Measurements from ENCODE around the gene TJP1. TPM values are rescaled to one million over a fixed set of nuclear protein-coding genes. Genes with fewer than 3 reads are reported as not detected.

TJP1 gene
- total RNA-seq, 4 donors from 2014 or later: 100 to 115 (median 103) TPM

- Histone ChIP-seq H3K27me3 (no peaks in the 10 kb centered on the region), H3K4me1 (peaks cover 0 to 40% (median 0%) of the 10 kb centered on the region in 3 donors), H3K4me3 (no peak overlapping the region), H3K36me3 (peaks cover 0 to 30% of the 10 kb centered on the region in 2 donors), H3K27ac (no peak overlapping the region), H3K9me3 (no peaks in the 10 kb centered on the region)
- ATAC-seq: no peak
- WGBS, 2 donors (ENCODE audit: low coverage in 1 of 2): 54 to 76% methylated on average over 5 to 6 of the region's 6 CpGs
- TF ChIP-seq CTCF (IDR thresholded peaks at IDR 0.05) (no peak), POLR2AphosphoS5 (IDR thresholded peaks at IDR 0.05) (no peak)
Measured at GRCh38 chr15:29774900-29775299, 47.4 kb downstream of the TJP1 start.

DNA sequence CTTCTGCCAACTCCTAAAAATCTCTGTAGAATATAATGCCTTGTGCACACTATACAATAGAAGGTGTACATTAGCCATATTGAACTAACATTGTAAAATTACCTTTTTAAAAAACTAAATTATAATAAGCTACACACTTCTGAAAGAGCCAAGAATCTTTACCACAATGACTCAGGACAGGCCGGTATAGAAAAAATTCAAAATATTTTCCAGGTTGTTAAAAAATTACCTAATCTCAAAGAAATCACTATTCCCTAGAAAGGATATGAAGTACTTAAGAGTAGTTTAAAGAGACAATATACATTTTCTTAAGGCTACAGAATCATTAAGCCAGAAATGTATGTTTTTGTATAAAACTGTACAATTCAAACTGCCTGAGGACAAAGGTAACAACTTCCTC is 48.5 kb downstream of the TJP1 start:
- Histone ChIP-seq H3K27ac (no peak overlapping the region), H3K9me3 (no peaks in the 10 kb centered on the region), H3K4me1 (peaks cover 0 to 33% (median 0%) of the 10 kb centered on the region in 3 donors), H3K27me3 (no peaks in the 10 kb centered on the region), H3K36me3 (peaks cover 0 to 41% of the 10 kb centered on the region in 2 donors), H3K4me3 (no peak overlapping the region)
- TF ChIP-seq CTCF (IDR thresholded peaks at IDR 0.05): no peak
- TF ChIP-seq POLR2AphosphoS5 (IDR thresholded peaks at IDR 0.05): no peak
- no peak for TF ChIP-seq EP300 (IDR thresholded peaks at IDR 0.05)
- no peak for TF ChIP-seq POLR2A (IDR thresholded peaks at IDR 0.05)
- 91 to 94% methylated on average over 1 of the region's 1 CpG for WGBS, 2 donors (ENCODE audit: low coverage in 1 of 2)
- no peak for ATAC-seq

DNA sequence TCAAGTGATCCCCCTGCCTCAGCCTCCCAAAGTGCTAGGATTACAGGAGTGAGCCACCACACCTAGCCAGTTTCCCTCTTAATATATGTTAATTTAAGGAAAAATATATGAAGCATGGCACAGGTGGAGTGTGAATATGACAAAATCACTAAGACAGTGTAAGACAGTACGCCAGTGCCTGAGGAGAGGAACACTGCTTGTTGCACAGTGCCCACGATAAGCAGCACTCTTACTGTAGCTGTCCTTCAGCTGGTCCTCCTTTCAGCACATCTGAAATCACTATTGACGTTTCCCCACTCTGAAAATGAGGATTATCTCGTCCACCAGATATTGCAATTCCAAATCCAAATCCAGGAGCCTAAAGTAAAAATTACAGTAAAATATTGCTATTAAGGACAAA is 49.3 kb downstream of the TJP1 start:
- TF ChIP-seq CTCF (IDR thresholded peaks at IDR 0.05): no peak
- no peak for TF ChIP-seq POLR2AphosphoS5 (IDR thresholded peaks at IDR 0.05)
- TF ChIP-seq POLR2A (IDR thresholded peaks at IDR 0.05): no peak
- TF ChIP-seq EP300 (IDR thresholded peaks at IDR 0.05): no peak
- no peak for ATAC-seq
- Histone ChIP-seq H3K9me3 (no peaks in the 10 kb centered on the region), H3K27ac (no peak overlapping the region), H3K4me3 (no peak overlapping the region), H3K27me3 (no peaks in the 10 kb centered on the region), H3K36me3 (peaks cover 0 to 41% of the 10 kb centered on the region in 2 donors), H3K4me1 (peaks cover 0 to 32% (median 0%) of the 10 kb centered on the region in 3 donors)
- 92% methylated on average over 4 of the region's 4 CpGs for WGBS, 2 donors (ENCODE audit: low coverage in 1 of 2)

GRCh38 chr15:29770796-29771195 is 51.5 kb downstream of the TJP1 start:
- WGBS, 2 donors (ENCODE audit: low coverage in 1 of 2): 80 to 85% methylated on average over 2 of the region's 2 CpGs
- no peak overlapping the region for H3K27ac ChIP-seq
- peaks cover 0 to 35% (median 0%) of the 10 kb centered on the region in 3 donors for H3K4me1 ChIP-seq
- H3K4me3 ChIP-seq: no peak overlapping the region
- ATAC-seq: no peak
- H3K9me3 ChIP-seq: no peaks in the 10 kb centered on the region
- H3K36me3 ChIP-seq: peaks cover 0 to 47% of the 10 kb centered on the region in 2 donors
- no peak for TF ChIP-seq EP300 (IDR thresholded peaks at IDR 0.05)
- no peak for TF ChIP-seq POLR2A (IDR thresholded peaks at IDR 0.05)
- TF ChIP-seq POLR2AphosphoS5 (IDR thresholded peaks at IDR 0.05): no peak
- no peak for TF ChIP-seq CTCF (IDR thresholded peaks at IDR 0.05)
- H3K27me3 ChIP-seq: no peaks in the 10 kb centered on the region

DNA sequence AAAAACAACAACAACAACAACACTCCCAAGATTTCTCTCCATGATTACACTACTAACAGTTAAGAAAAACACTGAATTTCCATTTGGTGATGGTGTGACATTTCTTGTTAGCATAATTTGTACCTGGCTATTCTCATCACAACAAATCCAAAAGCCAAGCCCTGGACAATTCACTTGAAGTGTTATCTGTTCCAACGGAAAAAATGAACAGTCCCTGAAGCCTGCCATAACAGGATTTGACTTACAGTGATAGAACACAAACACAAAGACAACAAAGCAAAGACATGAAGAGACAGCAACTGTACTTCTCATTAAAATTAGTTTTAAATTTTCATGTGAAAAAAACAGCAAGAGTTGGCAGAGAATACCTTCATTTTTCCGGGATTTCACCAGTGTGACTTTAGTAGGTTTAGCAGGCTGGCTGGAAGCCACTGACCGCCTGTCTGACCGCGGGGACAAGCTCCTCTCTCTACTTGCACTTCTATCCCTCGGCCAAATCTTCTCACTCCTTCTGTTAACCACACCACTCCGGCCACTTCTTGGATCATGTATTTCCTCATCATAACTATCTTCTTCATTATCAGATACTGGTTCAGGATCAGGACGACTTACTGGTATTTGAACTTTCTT is 56.3 kb downstream of the TJP1 start:
- no peaks in the 10 kb centered on the region for H3K27me3 ChIP-seq
- no peak for TF ChIP-seq POLR2AphosphoS5 (IDR thresholded peaks at IDR 0.05)
- TF ChIP-seq EP300 (IDR thresholded peaks at IDR 0.05): no peak
- TF ChIP-seq POLR2A (IDR thresholded peaks at IDR 0.05): no peak
- no peak for TF ChIP-seq CTCF (IDR thresholded peaks at IDR 0.05)
- 42 to 63% methylated on average over 8 of the region's 8 CpGs for WGBS, 2 donors (ENCODE audit: low coverage in 1 of 2)
- peaks cover 2 to 74% of the 10 kb centered on the region in 2 donors for H3K36me3 ChIP-seq
- no peak overlapping the region for H3K27ac ChIP-seq
- H3K4me1 ChIP-seq: peaks cover 0 to 14% (median 0%) of the 10 kb centered on the region in 3 donors
- H3K9me3 ChIP-seq: no peaks in the 10 kb centered on the region
- H3K4me3 ChIP-seq: no peak overlapping the region
- ATAC-seq: no peak

Measured in gastroesophageal sphincter (tissue), 4 donors.